GM12892 (cell line): ENCODE measurements around the gene NMRK1.

Source experiments
- POLR2A ChIP-seq: IDR thresholded peaks from 2 replicates; pipeline ENCODE4 v1.6.1; 2011; ENCODE audit warnings: low read depth, low read length, control low read depth
- POLR2AphosphoS5 ChIP-seq: IDR thresholded peaks from 2 replicates; pipeline ENCODE4 v1.6.1; 2011; ENCODE audit warnings: low read depth, low read length, control low read depth

GRCh38 chr9:75086541-75087288 lies 1.2 kb downstream of the NMRK1 start:
- TF ChIP-seq POLR2AphosphoS5 (no peak), POLR2A (no peak)
